Measurements from ENCODE around the gene ARL5C.

Gene ARL5C

GRCh38 chr17:39165841-39166349, at the start of gene ARL5C:
Gene ARL5C (minus strand): TSS chr17:39166161. CDS start chr17:39165760, 401 bp downstream.
- no peak for DNase-seq (ENCODE audit: low read depth)

- no peak for DNase-seq (ENCODE audit: low read depth)
Observed at GRCh38 chr17:39213852-39214251, 47.9 kb upstream of the ARL5C start.

GRCh38 chr17:39212841-39213480, 47.0 kb upstream of the ARL5C start:
- no peak for DNase-seq (ENCODE audit: low read depth)

- no peak for DNase-seq (ENCODE audit: low read depth)
Observed at GRCh38 chr17:39212195-39212810, 46.3 kb upstream of the ARL5C start.

GRCh38 chr17:39210093-39210434, 44.1 kb upstream of the ARL5C start:
- DNase-seq (ENCODE audit: low read depth): no peak

GRCh38 chr17:39209317-39210092, 43.5 kb upstream of the ARL5C start:
- peak; percentile 48 for DNase-seq (ENCODE audit: low read depth)

GRCh38 chr17:39208893-39209292, 42.9 kb upstream of the ARL5C start:
- no peak for DNase-seq (ENCODE audit: low read depth)

- no peak for DNase-seq (ENCODE audit: low read depth)
Observed at GRCh38 chr17:39208136-39208535, 42.2 kb upstream of the ARL5C start.

- DNase-seq (ENCODE audit: low read depth): no peak
Observed at GRCh38 chr17:39205112-39205526, 39.2 kb upstream of the ARL5C start.

- no peak for DNase-seq (ENCODE audit: low read depth)
Observed at GRCh38 chr17:39204245-39204644, 38.3 kb upstream of the ARL5C start.

- DNase-seq (ENCODE audit: low read depth): no peak
Observed at GRCh38 chr17:39200957-39201510, 35.1 kb upstream of the ARL5C start.

- DNase-seq (ENCODE audit: low read depth): peak; percentile 69
Observed at GRCh38 chr17:39200070-39200879, 34.3 kb upstream of the ARL5C start, which contains the start of gene RPL19. Gene RPL19 (plus strand): TSS chr17:39200283. CDS start chr17:39200345, 62 bp downstream.

- peak; percentile 75 for DNase-seq (ENCODE audit: low read depth)
Observed at GRCh38 chr17:39199820-39200069, 33.8 kb upstream of the ARL5C start.

GRCh38 chr17:39198186-39198566, 32.2 kb upstream of the ARL5C start:
- no peak for DNase-seq (ENCODE audit: low read depth)

GRCh38 chr17:39197380-39198185, 31.6 kb upstream of the ARL5C start, which contains the start of gene CACNB1:
Gene CACNB1 (minus strand): TSS chr17:39197669. CDS start chr17:39197495, 174 bp downstream.
- DNase-seq (ENCODE audit: low read depth): peak; percentile 50

GRCh38 chr17:39196808-39197291, 30.9 kb upstream of the ARL5C start:
- DNase-seq (ENCODE audit: low read depth): no peak

GRCh38 chr17:39196241-39196807, 30.4 kb upstream of the ARL5C start:
- no peak for DNase-seq (ENCODE audit: low read depth)

- no peak for DNase-seq (ENCODE audit: low read depth)
Observed at GRCh38 chr17:39195568-39196160, 29.7 kb upstream of the ARL5C start.

GRCh38 chr17:39194985-39195524, 29.1 kb upstream of the ARL5C start:
- no peak for DNase-seq (ENCODE audit: low read depth)

Measured in activated T-helper 1 cell treated with Interleukin-2 at 50 U/mL for 16 hours (primary cell).